Activated CD4-positive, CD25-positive, alpha-beta regulatory T cell treated with anti-CD3 and anti-CD28 coated beads, Interleukin-2, amount 50 U/mL, for 24 hours (primary cell): ENCODE measurements around the gene GRIN2C.

Experiments
- ATAC-seq, 2 donors: fragments of 150-1000 bp; cut with Tn5 transposase; one replicate each; pipeline ENCODE4 v1.10.0; 2021; ENCODE audit warnings: mild to moderate bottlenecking in 1 of 2, moderate library complexity in 1 of 2

The GRIN2C gene

GRCh38 chr17:74842599-74843351, 16.9 kb downstream of the GRIN2C start:
- peak in 1 of 2 donors; percentile 17 for ATAC-seq

GRCh38 chr17:74842146-74842598, 17.5 kb downstream of the GRIN2C start:
- ATAC-seq = no peak

- no peak for ATAC-seq
These were observed 18.6 kb downstream of the GRIN2C start for GRCh38 chr17:74840989-74841666.

GRCh38 chr17:74839990-74840852, 19.5 kb downstream of the GRIN2C start:
- ATAC-seq = no peak

- no peak for ATAC-seq
These were observed 21.4 kb downstream of the GRIN2C start for GRCh38 chr17:74838274-74838673.

- ATAC-seq = no peak
These were observed 22.8 kb downstream of the GRIN2C start for GRCh38 chr17:74836691-74837467.

GRCh38 chr17:74836191-74836590, 23.5 kb downstream of the GRIN2C start:
- ATAC-seq = no peak

- ATAC-seq = no peak
These were observed 25.9 kb downstream of the GRIN2C start for GRCh38 chr17:74833501-74834377.

- ATAC-seq = no peak
These were observed 27.3 kb downstream of the GRIN2C start for GRCh38 chr17:74832421-74832820.

- no peak for ATAC-seq
These were observed 28.1 kb downstream of the GRIN2C start for GRCh38 chr17:74831444-74832146.

- ATAC-seq = no peak
These were observed 28.8 kb downstream of the GRIN2C start for GRCh38 chr17:74830861-74831260.

- no peak for ATAC-seq
These were observed 31.9 kb downstream of the GRIN2C start for GRCh38 chr17:74827800-74828199.

GRCh38 chr17:74825952-74826719, 33.5 kb downstream of the GRIN2C start:
- no peak for ATAC-seq

- no peak for ATAC-seq
These were observed 34.6 kb downstream of the GRIN2C start for GRCh38 chr17:74824961-74825627.

GRCh38 chr17:74822939-74823367, 36.7 kb downstream of the GRIN2C start:
- ATAC-seq = no peak

GRCh38 chr17:74822335-74822938, 37.2 kb downstream of the GRIN2C start:
- no peak for ATAC-seq

GRCh38 chr17:74821655-74822334, 37.9 kb downstream of the GRIN2C start:
- ATAC-seq = no peak

- no peak for ATAC-seq
These were observed 39.8 kb downstream of the GRIN2C start for GRCh38 chr17:74819801-74820436.
